Panc1 (cell line): Measurements from ENCODE around the gene C20orf141. TPM values are rescaled to one million over a fixed set of nuclear protein-coding genes. Genes with fewer than 3 reads are reported as not detected.

Source experiments
- ATAC-seq: fragments of 200-7000 bp; cut with Tn5 transposase; 2 replicates; pipeline ENCODE4 v1.9.1; 2020; ENCODE audit warnings: mild to moderate bottlenecking, moderate library complexity
- BruUV-seq: library from RNA; stranded (reverse); fragments of 400-500 nt; replicated peaks from 2 replicates; lab custom pipeline; 2021; lab: Mats Ljungman, UMichigan
- CTCF ChIA-PET: fragments of 300-600 bp; sonication (Branson Sonifier 250); formaldehyde crosslinking; loops from one replicate; lab custom pipeline; 2022; ENCODE audit warnings: antibody characterized with exemption; lab: Charles Lee
- POLR2A ChIA-PET: fragments of 300-600 bp; sonication (Branson Sonifier 250); formaldehyde crosslinking; loops from one replicate; lab custom pipeline; 2022; ENCODE audit warnings: antibody characterized with exemption; lab: Charles Lee
- DNase-seq: peaks from one replicate; pipeline ENCODE4 v3.0.0-alpha.2; 2010; ENCODE audit warnings: low read depth, low spot score
- H3K27ac ChIP-seq: 2 replicates; pipeline ENCODE4 v1.5.1; 2011; ENCODE audit warnings: mild to moderate bottlenecking, low read length, inconsistent platforms
- H3K27me3 ChIP-seq: fragments of 200-500 bp; sonication (Bioruptor generic); 2 replicates; pipeline ENCODE4 v1.6.0; 2014; ENCODE audit warnings: low read length, inconsistent platforms; ENCODE audit not compliant: control insufficient read depth, insufficient read depth
- H3K36me3 ChIP-seq: fragments of 200-500 bp; sonication (Bioruptor generic); 2 replicates; pipeline ENCODE4 v1.5.1; 2014; ENCODE audit warnings: inconsistent platforms, mild to moderate bottlenecking, low read length, moderate library complexity; ENCODE audit not compliant: control insufficient read depth, insufficient read depth
- H3K4me1 ChIP-seq: 2 replicates; pipeline ENCODE4 v1.5.1; 2011; ENCODE audit warnings: inconsistent platforms, mild to moderate bottlenecking, low read length, moderate library complexity; ENCODE audit not compliant: control insufficient read depth, insufficient read depth
- H3K4me3 ChIP-seq, 2 experiments: 2 replicates each; pipeline ENCODE4 v1.5.1; 2011 to 2012; ENCODE audit warnings: low read depth in 2 of 2, low read length in 2 of 2, mild to moderate bottlenecking in 2 of 2, inconsistent platforms in 1 of 2, moderate library complexity in 1 of 2
- H3K9me3 ChIP-seq: fragments of 200-500 bp; sonication (Bioruptor generic); 2 replicates; pipeline ENCODE4 v1.5.1; 2014; ENCODE audit warnings: low read depth, mild to moderate bottlenecking, inconsistent platforms, low read length, moderate library complexity; ENCODE audit not compliant: control insufficient read depth, insufficient read depth
- CTCF ChIP-seq: fragments of 450-650 bp; IDR thresholded peaks from 2 replicates; pipeline ENCODE4 v1.5.1; 2017; ENCODE audit warnings: mild to moderate bottlenecking
- POLR2AphosphoS5 ChIP-seq: IDR thresholded peaks from 2 replicates; pipeline ENCODE4 v1.6.1; 2012; ENCODE audit warnings: mild to moderate bottlenecking, low read depth, low read length, moderate library complexity
- REST ChIP-seq, 2 experiments: IDR thresholded peaks; 2 replicates each; pipeline ENCODE4 v1.6.1; 2011 to 2012; ENCODE audit warnings: low read depth in 2 of 2, control low read depth in 1 of 2, low read length in 1 of 2, mild to moderate bottlenecking in 1 of 2, moderate library complexity in 1 of 2; ENCODE audit not compliant: insufficient read depth in 1 of 2
- SIN3A ChIP-seq: IDR thresholded peaks from 2 replicates; pipeline ENCODE4 v1.6.1; 2012; ENCODE audit warnings: low read depth, mild to moderate bottlenecking, low read length, moderate library complexity, borderline replicate concordance; ENCODE audit not compliant: insufficient read depth
- TCF7L2 ChIP-seq: IDR thresholded peaks from 2 replicates; pipeline ENCODE4 v1.6.1; 2011; ENCODE audit warnings: mild to moderate bottlenecking, low read depth, low read length, inconsistent platforms
- in situ Hi-C: cut with HindIII; loops from 2 replicates; pipeline ENCODE4 v1.10.0; 2016; ENCODE audit warnings: low sequenced_read_pairs, low pct_unique_long_range_greater_than_20kb
- intact Hi-C: fragments of 100-400 bp; cut with micrococcal nuclease; formaldehyde crosslinking; loops from one replicate; pipeline ENCODE4 v1.10.0; 2022; ENCODE audit not compliant: unreplicated experiment
- total RNA-seq: library from RNA; stranded (reverse); gene quantifications from one replicate; pipeline ENCODE4 v1.2.1, GENCODE V29; 2021; ENCODE audit not compliant: unreplicated experiment

The C20orf141 gene
- total RNA-seq, 1 experiment from 2014 or later = not detected

- ChIA-PET CTCF (no interaction called here), POLR2A (no interaction called here)
- Histone ChIP-seq H3K36me3 (no peaks in the 10 kb centered on the region), H3K27me3 (peaks cover 7% of the 10 kb centered on the region; the same call in 1 of the 2 replicates), H3K9me3 (no peaks in the 10 kb centered on the region), H3K4me3 (no peak overlapping the region), H3K27ac (no peak overlapping the region), H3K4me1 (no peaks in the 10 kb centered on the region)
- no TSS peak for BruUV-seq
- ATAC-seq (no peak), DNase-seq (no peak)
- intact Hi-C loops = no loop called here
- in situ Hi-C loops = no loop called here
- TF ChIP-seq REST (IDR thresholded peaks at IDR 0.05; ENCODE audit: insufficient read depth in 1 of 2, low read depth in 2 of 2, low read length in 1 of 2) (no peak), POLR2AphosphoS5 (no peak)
Observed at GRCh38 chr20:2801286-2801728, 13.5 kb upstream of the C20orf141 start.

GRCh38 chr20:2804041-2804828 lies 10.6 kb upstream of the C20orf141 start:
- intact Hi-C loops (no loop called here), in situ Hi-C loops (no loop called here)
- TF ChIP-seq REST (IDR thresholded peaks at IDR 0.05; ENCODE audit: insufficient read depth in 1 of 2, low read depth in 2 of 2, low read length in 1 of 2) = no peak
- no peak for TF ChIP-seq SIN3A
- no peak for TF ChIP-seq TCF7L2
- TF ChIP-seq POLR2AphosphoS5 = no peak
- no peak for TF ChIP-seq CTCF
- ChIA-PET CTCF (no interaction called here), POLR2A (no interaction called here)
- Histone ChIP-seq H3K27me3 (peaks cover 7% of the 10 kb centered on the region; the same call in 1 of the 2 replicates), H3K9me3 (no peaks in the 10 kb centered on the region), H3K27ac (no peak overlapping the region), H3K4me3 (no peak overlapping the region), H3K36me3 (no peaks in the 10 kb centered on the region), H3K4me1 (no peaks in the 10 kb centered on the region)
- BruUV-seq = no TSS peak
- no peak for ATAC-seq
- DNase-seq = no peak
